ENCODE data around the gene SLC38A11.

SLC38A11 gene

DNA sequence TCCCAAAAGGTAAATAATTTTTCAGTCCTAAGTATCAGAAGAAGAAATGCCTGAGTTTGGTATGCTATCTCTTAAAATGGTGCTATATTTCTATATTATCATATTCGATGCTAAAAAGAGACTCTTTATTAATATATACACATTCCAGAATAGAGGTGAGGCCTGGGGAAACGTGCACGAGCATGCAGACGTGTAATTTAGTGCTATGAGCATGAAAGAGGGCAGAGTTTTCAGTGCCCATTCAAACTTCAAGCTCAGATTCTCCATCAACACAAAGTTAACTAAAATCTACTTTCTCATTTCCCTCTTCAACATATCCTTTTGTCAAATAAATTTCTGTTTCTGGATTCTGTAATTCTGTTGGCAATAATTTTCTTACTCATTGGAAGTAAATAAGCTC, 108.0 kb downstream of the SLC38A11 start:
- Histone ChIP-seq H3K36me3 (replicated peaks) (no peaks in the 10 kb centered on the region), H3K9me3 (no peaks in the 10 kb centered on the region), H3K4me3 (no peak overlapping the region), H3K4me1 (peaks cover 23% of the 10 kb centered on the region), H3K27me3 (ENCODE audit: low read depth) (no peaks in the 10 kb centered on the region)
- no peak for DNase-seq (ENCODE audit: low spot score in 2 of 2)
- in situ Hi-C loops (cut with MboI; ENCODE audit: low sequenced_read_pairs), result no loop called here

DNA sequence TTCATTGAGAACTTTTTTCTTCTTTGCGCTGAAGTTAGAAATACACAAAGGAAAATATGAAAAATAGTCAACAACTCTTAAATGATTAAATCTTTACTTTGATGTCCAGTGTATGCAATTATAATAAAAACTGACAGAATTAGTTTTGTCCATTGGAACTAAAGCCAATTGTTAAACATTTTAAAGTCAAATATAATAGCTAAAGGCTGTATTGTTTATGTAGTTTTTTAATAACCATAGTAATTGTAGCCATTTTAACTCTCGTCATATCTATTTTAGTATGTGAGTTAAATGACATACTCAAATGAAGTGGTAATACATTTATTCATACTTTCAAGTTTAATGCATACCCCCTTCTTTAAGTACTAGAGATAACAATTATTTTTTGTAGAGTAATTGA, 109.0 kb downstream of the SLC38A11 start:
- no peaks in the 10 kb centered on the region for H3K27me3 ChIP-seq (ENCODE audit: low read depth)

More for the DNA sequence above, 109.0 kb downstream of the SLC38A11 start:
- DNase-seq (ENCODE audit: low spot score in 2 of 2), result no peak
- no peak overlapping the region for H3K4me3 ChIP-seq
- H3K36me3 ChIP-seq (replicated peaks), result no peaks in the 10 kb centered on the region
- in situ Hi-C loops (cut with MboI; ENCODE audit: low sequenced_read_pairs), result no loop called here
- peaks cover 25% of the 10 kb centered on the region for H3K4me1 ChIP-seq
- no peaks in the 10 kb centered on the region for H3K9me3 ChIP-seq

All from HAP-1 (cell line).